WERI-Rb-1 (cell line): Measurements from ENCODE around the gene ADAMTSL5.

Experiments
- DNase-seq: peaks from one replicate; pipeline ENCODE4 v3.0.0-alpha.2; 2020
- H3K27ac ChIP-seq: fragments of 250-450 bp; sonication (Bioruptor Pico); 2 replicates; pipeline ENCODE4 v1.5.1; 2020; ENCODE audit warnings: mild to moderate bottlenecking, moderate library complexity
- H3K27me3 ChIP-seq: fragments of 250-450 bp; sonication (Bioruptor Pico); 2 replicates; pipeline ENCODE4 v1.5.1; 2021; ENCODE audit warnings: mild to moderate bottlenecking, low read depth, moderate library complexity; ENCODE audit not compliant: insufficient read depth, severe bottlenecking
- H3K36me3 ChIP-seq: fragments of 250-450 bp; sonication (Bioruptor Pico); 2 replicates; pipeline ENCODE4 v1.5.1; 2020; ENCODE audit warnings: mild to moderate bottlenecking, moderate library complexity
- H3K4me3 ChIP-seq: 2 replicates; pipeline ENCODE4 v1.5.1; 2011; ENCODE audit warnings: low read depth, mild to moderate bottlenecking, control low read depth, low read length
- H3K9me3 ChIP-seq: fragments of 250-450 bp; sonication (Bioruptor Pico); 2 replicates; pipeline ENCODE4 v1.5.1; 2021; ENCODE audit warnings: mild to moderate bottlenecking, moderate library complexity; ENCODE audit not compliant: severe bottlenecking
- TF ChIP-seq, protein P1 (sequence below): IDR thresholded peaks from 2 replicates; pipeline ENCODE4 v1.5.1; 2011; ENCODE audit warnings: low read depth, mild to moderate bottlenecking, control low read depth, inconsistent platforms, low read length

Gene ADAMTSL5

DNA sequence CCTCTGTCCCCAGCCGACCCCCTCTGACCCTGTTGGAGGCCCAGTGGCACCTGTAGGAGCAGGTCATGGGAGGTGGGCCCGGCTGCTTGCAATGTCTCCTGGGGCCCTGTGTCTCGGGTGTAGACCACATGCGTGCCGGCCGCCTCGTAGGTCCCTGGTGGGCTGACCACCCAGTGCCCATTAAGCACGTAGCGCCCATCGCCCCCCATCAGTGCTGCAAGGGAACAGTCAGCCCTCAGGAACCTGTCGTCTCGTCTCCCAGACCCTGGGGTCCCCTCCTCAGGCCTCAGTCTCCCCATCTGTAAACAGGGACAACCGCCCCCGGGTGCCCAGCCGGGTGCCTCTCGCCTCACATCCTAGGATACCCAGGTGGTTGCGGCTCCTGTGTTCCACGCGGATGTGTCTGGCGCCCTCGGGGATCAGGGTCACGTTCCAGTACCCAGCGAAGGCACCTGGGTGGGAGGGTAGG lies 5.6 kb downstream of the ADAMTSL5 start:
- no peak for DNase-seq
- TF ChIP-seq, protein P1, sequence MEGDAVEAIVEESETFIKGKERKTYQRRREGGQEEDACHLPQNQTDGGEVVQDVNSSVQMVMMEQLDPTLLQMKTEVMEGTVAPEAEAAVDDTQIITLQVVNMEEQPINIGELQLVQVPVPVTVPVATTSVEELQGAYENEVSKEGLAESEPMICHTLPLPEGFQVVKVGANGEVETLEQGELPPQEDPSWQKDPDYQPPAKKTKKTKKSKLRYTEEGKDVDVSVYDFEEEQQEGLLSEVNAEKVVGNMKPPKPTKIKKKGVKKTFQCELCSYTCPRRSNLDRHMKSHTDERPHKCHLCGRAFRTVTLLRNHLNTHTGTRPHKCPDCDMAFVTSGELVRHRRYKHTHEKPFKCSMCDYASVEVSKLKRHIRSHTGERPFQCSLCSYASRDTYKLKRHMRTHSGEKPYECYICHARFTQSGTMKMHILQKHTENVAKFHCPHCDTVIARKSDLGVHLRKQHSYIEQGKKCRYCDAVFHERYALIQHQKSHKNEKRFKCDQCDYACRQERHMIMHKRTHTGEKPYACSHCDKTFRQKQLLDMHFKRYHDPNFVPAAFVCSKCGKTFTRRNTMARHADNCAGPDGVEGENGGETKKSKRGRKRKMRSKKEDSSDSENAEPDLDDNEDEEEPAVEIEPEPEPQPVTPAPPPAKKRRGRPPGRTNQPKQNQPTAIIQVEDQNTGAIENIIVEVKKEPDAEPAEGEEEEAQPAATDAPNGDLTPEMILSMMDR = no peak
- H3K27ac ChIP-seq = peak overlapping the region; percentile 27
- peak overlapping the region; percentile 60 for H3K4me3 ChIP-seq
- H3K9me3 ChIP-seq = no peaks in the 10 kb centered on the region
- no peaks in the 10 kb centered on the region for H3K36me3 ChIP-seq
- no peaks in the 10 kb centered on the region for H3K27me3 ChIP-seq

DNA sequence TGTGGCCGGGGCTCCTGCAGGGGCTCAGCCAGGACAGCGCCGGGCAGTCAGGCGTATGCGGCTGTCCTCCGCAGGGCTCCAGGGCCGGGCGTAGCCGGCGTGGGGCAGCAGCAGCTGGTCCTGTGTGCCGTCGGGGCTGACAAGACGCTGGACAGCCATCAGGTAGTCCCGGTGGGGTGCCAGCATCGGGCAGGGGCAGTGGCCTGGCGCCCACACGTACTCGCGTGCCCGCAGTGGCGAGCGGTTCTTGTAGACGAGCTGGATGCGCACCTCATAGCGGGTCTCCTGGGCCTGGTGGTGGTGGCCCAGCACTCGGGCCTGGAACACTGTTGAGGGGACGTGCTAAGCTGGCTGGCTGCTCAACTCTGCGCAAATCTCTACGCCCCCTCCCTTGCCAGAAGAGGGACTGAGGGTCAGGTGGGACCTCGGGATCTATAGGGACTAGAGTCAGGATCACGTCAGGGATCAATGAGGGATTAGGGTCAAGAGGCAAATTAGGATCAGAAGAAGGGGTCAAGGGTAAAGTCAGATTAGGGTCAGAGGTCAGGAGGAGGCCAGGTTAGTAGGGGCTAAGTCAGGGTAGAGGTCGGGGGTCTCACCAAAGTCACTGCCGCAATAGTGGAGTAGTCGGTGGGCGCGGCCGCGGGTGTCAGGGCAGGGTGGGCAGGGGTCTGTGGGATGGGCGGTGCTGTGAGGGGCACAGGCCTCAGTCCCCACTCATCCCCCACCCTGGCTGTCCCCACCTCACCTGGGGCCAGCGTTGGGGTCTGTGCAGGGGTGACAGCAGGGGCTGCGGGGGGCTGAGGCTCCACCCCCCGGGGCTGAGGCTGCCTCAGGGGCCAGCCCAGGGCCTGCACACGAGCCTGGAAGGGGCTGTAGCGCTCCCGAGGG lies 6.6 kb downstream of the ADAMTSL5 start:
- no peaks in the 10 kb centered on the region for H3K27me3 ChIP-seq
- no peak overlapping the region for H3K27ac ChIP-seq
- no peak for DNase-seq
- no peak overlapping the region for H3K4me3 ChIP-seq
- TF ChIP-seq, protein P1 = no peak
- H3K36me3 ChIP-seq = no peaks in the 10 kb centered on the region
- no peaks in the 10 kb centered on the region for H3K9me3 ChIP-seq

DNA sequence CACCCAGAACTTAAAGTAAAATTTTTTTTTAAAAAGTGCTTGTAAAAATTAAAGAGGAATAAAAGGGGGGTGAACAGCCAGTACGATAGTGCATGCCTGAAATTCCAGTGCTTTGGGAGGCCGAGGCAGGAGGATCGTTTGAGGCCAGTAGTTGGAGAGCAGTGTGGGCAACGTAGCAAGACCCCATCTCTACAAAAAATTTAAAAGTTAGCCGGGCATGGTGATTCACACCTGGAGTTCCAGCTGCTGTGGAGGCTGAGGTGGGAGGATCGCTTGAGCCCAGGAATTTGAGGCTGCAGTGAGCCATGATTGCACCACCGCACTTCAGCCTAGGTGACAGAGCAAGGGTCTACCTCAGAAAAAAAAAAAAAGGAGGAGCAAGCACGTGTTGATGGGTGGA lies 7.8 kb downstream of the ADAMTSL5 start:
- TF ChIP-seq, protein P1 = no peak
- DNase-seq = no peak

DNA sequence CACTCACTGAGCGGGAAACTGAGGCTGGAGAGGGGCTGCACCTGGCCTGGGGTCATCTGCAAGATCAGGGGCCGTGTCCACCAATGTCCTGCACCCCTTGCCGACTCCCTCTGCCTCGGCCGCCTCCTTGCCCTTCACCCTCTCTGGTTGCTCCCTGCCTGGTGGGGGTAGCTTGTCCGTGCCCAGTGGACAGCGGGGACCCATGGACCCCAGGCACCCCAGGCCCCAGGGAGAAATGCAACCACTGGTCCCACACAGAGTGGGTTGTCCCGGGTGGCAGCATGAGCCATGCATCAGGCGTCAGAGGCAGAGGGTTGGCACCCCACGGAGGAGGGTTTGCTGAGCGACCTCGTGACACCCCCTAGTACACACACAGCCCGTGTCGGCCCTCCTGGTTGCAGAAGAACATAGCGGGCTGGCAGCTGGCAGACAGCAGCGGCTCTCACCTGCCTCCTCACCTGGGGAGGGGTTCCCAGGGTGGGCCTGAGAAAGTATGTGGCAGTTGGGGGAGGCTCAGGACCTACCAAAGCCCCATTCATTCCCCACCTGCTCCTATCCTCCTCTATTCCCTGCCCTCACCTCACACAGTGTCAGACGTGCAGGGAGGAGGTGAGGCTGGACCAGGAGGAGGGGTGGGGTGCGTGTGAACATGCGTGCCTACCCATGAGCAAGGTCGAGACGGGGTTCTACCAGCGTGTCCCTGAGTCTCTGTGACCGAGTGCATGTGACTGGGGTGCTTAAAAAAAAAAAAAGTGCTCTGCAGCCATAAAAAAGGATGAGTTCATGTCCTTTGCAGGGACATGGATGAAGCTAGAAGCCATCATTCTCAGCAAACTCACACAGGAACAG lies 8.7 kb downstream of the ADAMTSL5 start:
- DNase-seq = no peak
- no peaks in the 10 kb centered on the region for H3K36me3 ChIP-seq
- no peaks in the 10 kb centered on the region for H3K27me3 ChIP-seq
- no peak overlapping the region for H3K4me3 ChIP-seq
- H3K27ac ChIP-seq = no peak overlapping the region
- H3K9me3 ChIP-seq = peaks cover 8% of the 10 kb centered on the region
- TF ChIP-seq, protein P1 = no peak

More for the DNA sequence above, 7.8 kb downstream of the ADAMTSL5 start:
- H3K4me3 ChIP-seq = no peak overlapping the region
- H3K9me3 ChIP-seq = peaks cover 4% of the 10 kb centered on the region
- H3K27me3 ChIP-seq = no peaks in the 10 kb centered on the region
- no peak overlapping the region for H3K27ac ChIP-seq
- no peaks in the 10 kb centered on the region for H3K36me3 ChIP-seq

DNA sequence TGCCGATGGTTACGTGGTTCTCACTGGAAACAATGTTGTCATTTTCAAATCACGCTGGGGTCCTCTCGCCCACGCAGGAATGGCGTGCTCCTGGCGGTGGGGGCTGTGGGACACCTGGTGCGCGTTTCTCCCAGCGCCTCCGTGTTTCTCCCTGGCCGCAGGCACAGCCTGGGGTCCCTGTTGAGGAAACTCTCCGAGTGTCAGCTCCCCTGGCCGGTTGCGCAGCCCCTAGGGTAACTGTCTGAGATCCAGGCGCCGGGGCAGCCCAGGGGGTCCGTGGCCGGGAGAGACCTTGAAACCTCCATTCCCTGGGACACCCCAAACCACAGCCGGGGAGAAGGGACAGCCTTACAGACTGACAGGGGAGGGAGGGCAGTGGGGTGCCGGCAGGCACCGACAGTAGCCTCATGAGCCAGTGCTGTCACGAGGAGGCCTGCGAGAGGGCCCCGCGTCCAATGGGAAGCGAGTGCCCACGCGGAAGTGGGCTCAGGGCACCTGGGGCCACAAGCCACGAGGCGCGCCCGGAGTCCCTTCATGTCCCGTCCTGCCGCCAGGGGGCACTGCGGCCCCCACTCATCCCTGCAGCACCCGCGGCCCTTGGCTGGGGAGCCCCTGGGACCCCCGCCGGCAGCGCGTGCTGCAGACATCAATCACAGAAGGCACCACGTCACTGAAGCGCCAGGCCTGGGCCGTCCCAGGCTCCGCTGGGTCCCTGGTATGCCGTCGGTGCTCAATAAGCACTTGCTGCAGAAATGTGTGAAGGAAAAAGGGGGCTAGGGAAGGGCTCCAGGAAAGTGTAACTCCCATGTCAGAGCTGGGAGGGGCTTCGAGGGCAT lies 9.5 kb downstream of the ADAMTSL5 start:
- DNase-seq = peak; percentile 70
- H3K4me3 ChIP-seq = no peak overlapping the region
- H3K27me3 ChIP-seq = no peaks in the 10 kb centered on the region
- TF ChIP-seq, protein P1 = peak; percentile 96
- H3K27ac ChIP-seq = peak overlapping the region; percentile 38
- peaks cover 8% of the 10 kb centered on the region for H3K9me3 ChIP-seq
- H3K36me3 ChIP-seq = no peaks in the 10 kb centered on the region
